ENCODE results near the gene P2RY12.

- TF ChIP-seq POLR2A (IDR thresholded peaks at IDR 0.05) (no peak), CTCF (IDR thresholded peaks at IDR 0.05) (no peak)
Observed at GRCh38 chr3:151412989-151413388, 28.4 kb upstream of the P2RY12 start.

All from tibial nerve (tissue), 3 donors.